Subcutaneous abdominal adipose tissue (tissue), 5 donors: Measurements from ENCODE around the gene TGM3.

Experiments
- H3K27ac ChIP-seq: one replicate; pipeline ENCODE4 v1.7.0; 2013; ENCODE audit warnings: low read depth, mild to moderate bottlenecking, inconsistent platforms, low read length, moderate library complexity
- H3K27me3 ChIP-seq, 5 donors: one replicate each; pipeline ENCODE4 v1.7.0; 2013; ENCODE audit warnings: low read length in 5 of 5, inconsistent platforms in 1 of 5; ENCODE audit not compliant: control insufficient read depth in 5 of 5, insufficient read depth in 4 of 5
- H3K36me3 ChIP-seq, 5 donors: one replicate each; pipeline ENCODE4 v1.7.0; 2013; ENCODE audit warnings: low read length in 5 of 5; ENCODE audit not compliant: control insufficient read depth in 5 of 5, insufficient read depth in 5 of 5
- H3K4me1 ChIP-seq, 5 donors: one replicate each; pipeline ENCODE4 v1.7.0; 2013; ENCODE audit warnings: low read length in 5 of 5, mild to moderate bottlenecking in 3 of 5, moderate library complexity in 1 of 5; ENCODE audit not compliant: control insufficient read depth in 5 of 5, insufficient read depth in 5 of 5
- H3K4me3 ChIP-seq, 5 donors: one replicate each; pipeline ENCODE4 v1.7.0; 2013; ENCODE audit warnings: low read length in 5 of 5, low read depth in 1 of 5
- H3K9ac ChIP-seq, 5 donors: one replicate each; pipeline ENCODE4 v1.7.0; 2013; ENCODE audit warnings: low read length in 5 of 5, mild to moderate bottlenecking in 4 of 5, moderate library complexity in 3 of 5
- H3K9me3 ChIP-seq, 5 donors: one replicate each; pipeline ENCODE4 v1.7.0; 2013; ENCODE audit warnings: low read length in 5 of 5; ENCODE audit not compliant: control insufficient read depth in 5 of 5
- donor health status: healthy.
- donor health status: healthy.
- donor health status: healthy.
- donor health status: healthy.
- donor health status: healthy.

The TGM3 gene

DNA sequence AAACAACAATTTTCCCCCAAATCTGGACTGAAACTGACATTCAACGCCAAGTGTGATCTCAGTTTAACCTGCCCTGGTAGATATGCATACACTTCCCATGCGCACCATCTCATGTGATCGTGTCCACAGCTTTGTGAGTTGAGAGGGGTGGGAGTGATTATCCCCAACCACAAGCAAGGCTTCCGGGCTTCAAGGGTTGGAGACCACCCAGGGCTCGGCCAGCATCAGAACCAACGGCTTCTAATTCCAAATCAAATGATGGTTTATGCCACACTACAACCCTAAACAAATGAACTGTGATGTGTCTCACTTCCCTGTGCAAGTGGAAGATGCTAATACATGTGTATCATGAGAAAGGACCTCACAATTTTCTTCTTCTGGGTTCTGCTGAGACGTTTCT, 515 bp upstream of the TGM3 start:
- Histone ChIP-seq H3K27ac (no peak overlapping the region), H3K27me3 (no peaks in the 10 kb centered on the region), H3K4me3 (no peak overlapping the region), H3K4me1 (peaks cover 0 to 61% (median 22%) of the 10 kb centered on the region in 5 donors), H3K36me3 (no peaks in the 10 kb centered on the region), H3K9ac (no peak overlapping the region), H3K9me3 (no peaks in the 10 kb centered on the region)

DNA sequence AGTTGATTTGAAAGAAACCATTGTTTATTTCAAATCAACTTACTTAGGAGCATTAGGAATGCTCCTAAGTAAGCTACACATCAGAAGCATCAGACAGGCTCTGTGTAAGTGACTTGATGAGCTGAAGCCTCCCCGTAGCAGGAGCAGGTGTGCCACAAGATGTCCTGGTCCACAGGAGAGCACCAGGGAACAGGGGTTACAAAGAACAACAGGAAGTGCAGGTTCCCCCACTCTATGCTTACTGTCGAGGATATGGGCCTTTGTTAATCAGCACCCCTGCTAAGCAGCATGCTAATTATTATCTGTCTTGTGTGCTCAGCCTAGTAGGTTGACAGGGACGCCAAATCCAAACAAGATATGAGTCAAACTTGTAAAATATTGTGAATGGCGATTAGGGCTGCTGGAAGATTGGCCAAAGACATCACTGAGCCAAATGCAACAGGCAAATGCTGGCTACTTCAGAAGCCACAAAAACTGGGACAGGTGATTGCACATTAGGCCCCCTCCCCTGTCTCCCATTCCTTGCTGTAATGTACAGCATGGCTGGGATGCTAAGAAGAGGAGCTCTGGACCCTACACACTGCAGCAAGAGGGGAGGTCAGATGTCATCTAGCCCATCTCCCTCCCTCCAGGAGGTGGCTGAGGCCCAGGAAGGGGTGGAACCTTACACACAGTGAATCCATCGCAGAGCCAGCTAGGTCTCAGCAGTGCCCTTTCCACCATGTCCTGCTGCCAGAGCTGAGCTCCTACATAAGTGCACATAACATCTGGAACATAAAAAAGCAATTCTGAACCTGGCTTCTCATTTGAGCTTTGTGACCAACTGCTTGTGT, 939 bp downstream of the TGM3 start:
- H3K27ac ChIP-seq: no peak overlapping the region
- H3K27me3 ChIP-seq: no peaks in the 10 kb centered on the region
- H3K9ac ChIP-seq: no peak overlapping the region
- no peaks in the 10 kb centered on the region for H3K36me3 ChIP-seq
- H3K4me3 ChIP-seq: no peak overlapping the region
- H3K9me3 ChIP-seq: no peaks in the 10 kb centered on the region
- H3K4me1 ChIP-seq: peaks cover 0 to 68% (median 33%) of the 10 kb centered on the region in 5 donors

DNA sequence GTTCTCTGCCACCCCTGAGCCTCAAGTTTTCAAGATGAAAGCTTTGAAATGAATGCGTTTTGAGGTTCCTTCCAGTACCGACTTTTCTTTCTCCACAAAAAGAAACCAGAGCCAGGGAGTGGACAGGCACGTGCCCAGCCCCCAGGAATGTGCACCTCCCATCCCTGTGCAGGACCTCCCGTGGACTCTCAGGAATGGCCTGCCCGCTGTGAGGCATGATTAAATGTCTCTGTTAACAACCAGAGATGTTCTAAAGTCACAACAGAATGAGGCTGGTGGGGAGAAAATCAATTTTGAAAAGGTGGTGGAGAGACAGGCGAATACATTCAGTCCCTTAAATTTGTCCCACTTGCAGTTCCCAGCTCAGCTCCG, 1.5 kb downstream of the TGM3 start:
- no peaks in the 10 kb centered on the region for H3K9me3 ChIP-seq
- H3K36me3 ChIP-seq: no peaks in the 10 kb centered on the region
- no peaks in the 10 kb centered on the region for H3K27me3 ChIP-seq
- H3K27ac ChIP-seq: no peak overlapping the region
- H3K4me1 ChIP-seq: peaks cover 0 to 64% (median 36%) of the 10 kb centered on the region in 5 donors
- H3K9ac ChIP-seq: no peak overlapping the region
- no peak overlapping the region for H3K4me3 ChIP-seq

DNA sequence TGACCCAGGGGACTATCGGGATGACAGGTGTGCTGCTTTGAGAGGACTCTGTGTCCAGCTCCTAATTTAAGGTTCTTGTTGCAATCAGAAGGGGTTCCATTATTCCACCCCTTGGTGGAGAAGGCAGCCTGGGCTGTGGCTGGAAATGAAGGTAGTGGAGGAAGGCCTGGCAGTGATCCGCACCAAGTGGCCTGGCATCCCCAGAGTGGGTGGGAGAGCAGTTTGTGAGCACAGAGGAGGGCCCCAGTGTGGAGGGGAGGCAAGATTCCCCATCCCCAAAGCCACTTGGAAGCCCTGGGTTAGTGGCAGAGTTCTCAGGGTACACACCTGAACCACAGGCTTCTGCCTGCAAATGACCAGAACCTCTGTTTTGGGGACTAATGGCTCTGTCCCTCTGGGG, 2.3 kb downstream of the TGM3 start:
- no peaks in the 10 kb centered on the region for H3K27me3 ChIP-seq
- no peak overlapping the region for H3K9ac ChIP-seq
- H3K36me3 ChIP-seq: no peaks in the 10 kb centered on the region
- H3K4me3 ChIP-seq: no peak overlapping the region
- no peaks in the 10 kb centered on the region for H3K9me3 ChIP-seq
- H3K27ac ChIP-seq: no peak overlapping the region
- peaks cover 0 to 57% (median 29%) of the 10 kb centered on the region in 5 donors for H3K4me1 ChIP-seq

DNA sequence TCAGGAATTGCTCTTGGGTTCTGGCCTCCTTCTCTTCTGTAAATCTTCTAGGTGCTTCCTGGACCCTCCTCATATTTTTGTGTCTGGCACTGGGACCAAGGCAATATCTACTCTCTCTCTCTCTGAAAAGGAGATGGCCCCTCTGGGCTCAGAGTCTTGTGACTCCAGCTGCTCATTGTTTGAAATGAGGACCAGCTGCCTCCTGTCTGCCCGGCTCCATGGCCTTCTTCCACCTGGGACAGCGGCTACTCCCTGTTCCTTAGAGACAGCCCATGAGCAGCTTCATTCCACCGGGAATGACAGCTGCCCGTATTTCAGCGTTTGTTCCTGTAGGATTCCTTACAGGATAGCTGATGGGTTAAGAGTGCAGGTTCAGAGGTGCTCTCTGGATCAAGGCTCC, 2.9 kb downstream of the TGM3 start:
- no peaks in the 10 kb centered on the region for H3K9me3 ChIP-seq
- no peak overlapping the region for H3K27ac ChIP-seq
- peaks cover 0 to 54% (median 29%) of the 10 kb centered on the region in 5 donors for H3K4me1 ChIP-seq
- H3K4me3 ChIP-seq: no peak overlapping the region
- H3K9ac ChIP-seq: no peak overlapping the region
- no peaks in the 10 kb centered on the region for H3K27me3 ChIP-seq
- no peaks in the 10 kb centered on the region for H3K36me3 ChIP-seq

DNA sequence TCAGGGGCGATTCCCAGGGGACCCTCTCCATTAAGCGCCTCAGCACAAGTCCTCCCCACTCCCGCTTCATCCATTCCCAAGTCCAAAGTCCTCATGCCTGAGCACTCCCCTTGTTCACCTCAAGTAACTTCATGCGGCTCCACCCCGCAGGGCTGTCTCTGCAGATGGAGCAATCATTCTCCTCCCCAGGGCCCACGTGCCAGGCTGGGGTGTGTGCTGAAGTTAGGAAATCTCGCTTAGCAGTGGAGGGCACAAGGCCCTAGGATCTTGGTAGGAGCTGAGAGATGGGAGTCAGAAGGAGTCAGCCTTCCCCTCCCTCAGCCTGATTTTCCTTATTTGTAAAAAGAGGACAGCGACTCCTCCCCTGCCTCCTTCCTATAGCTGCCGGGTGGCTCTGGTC, 3.5 kb downstream of the TGM3 start:
- Histone ChIP-seq H3K27me3 (no peaks in the 10 kb centered on the region), H3K9me3 (no peaks in the 10 kb centered on the region), H3K4me3 (no peak overlapping the region), H3K4me1 (peaks cover 0 to 48% (median 29%) of the 10 kb centered on the region in 5 donors), H3K9ac (no peak overlapping the region), H3K27ac (peak overlapping the region; percentile 84), H3K36me3 (no peaks in the 10 kb centered on the region)

DNA sequence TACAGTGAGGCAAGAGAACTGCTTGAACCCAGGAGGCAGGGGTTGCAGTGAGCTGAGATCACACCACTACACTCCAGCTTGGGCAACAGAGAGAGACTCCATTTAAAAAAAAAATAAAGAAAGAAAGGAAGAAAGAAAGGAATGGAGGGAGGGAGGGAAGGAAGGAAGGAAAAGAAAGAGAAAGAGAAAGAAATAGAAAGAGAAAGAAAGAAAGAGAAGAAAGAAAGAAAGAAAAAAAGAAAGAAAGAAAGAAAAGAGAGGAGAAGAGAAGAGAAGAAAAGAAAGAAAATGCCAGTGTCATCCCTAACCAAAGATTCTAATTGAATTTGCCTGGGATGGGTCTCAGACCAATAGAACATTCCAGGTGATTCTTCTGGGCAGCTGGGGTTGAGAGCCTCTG, 4.2 kb downstream of the TGM3 start:
- no peaks in the 10 kb centered on the region for H3K36me3 ChIP-seq
- H3K27ac ChIP-seq: peak overlapping the region; percentile 84
- peaks cover 0 to 47% (median 29%) of the 10 kb centered on the region in 5 donors for H3K4me1 ChIP-seq
- H3K9me3 ChIP-seq: no peaks in the 10 kb centered on the region
- H3K27me3 ChIP-seq: no peaks in the 10 kb centered on the region
- no peak overlapping the region for H3K4me3 ChIP-seq
- H3K9ac ChIP-seq: peak overlapping the region in 1 of 5 donors; percentile 6

DNA sequence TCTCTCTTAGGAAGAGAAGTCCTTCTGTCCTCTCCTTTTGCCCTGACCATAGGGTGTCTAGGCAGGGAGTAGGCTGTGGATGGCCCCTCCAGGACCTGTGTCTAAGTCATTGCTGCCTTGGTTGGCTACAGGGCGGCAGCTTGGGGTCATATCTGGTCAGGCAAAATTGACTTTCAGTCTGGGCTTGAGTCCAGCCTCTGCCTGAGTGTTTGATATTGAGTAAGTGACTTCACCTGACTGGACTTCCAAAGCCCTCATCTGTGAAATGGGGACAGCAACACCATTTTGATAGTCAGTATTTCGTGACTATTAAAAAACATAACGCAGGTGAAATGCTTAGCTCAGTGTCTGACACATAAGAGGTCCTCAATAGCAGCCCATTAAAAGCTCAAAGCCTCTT, 4.6 kb downstream of the TGM3 start:
- Histone ChIP-seq H3K4me3 (no peak overlapping the region), H3K36me3 (no peaks in the 10 kb centered on the region), H3K4me1 (peaks cover 0 to 47% (median 29%) of the 10 kb centered on the region in 5 donors), H3K9ac (peak overlapping the region in 1 of 5 donors; percentile 6), H3K9me3 (no peaks in the 10 kb centered on the region), H3K27me3 (no peaks in the 10 kb centered on the region), H3K27ac (peak overlapping the region; percentile 84)

DNA sequence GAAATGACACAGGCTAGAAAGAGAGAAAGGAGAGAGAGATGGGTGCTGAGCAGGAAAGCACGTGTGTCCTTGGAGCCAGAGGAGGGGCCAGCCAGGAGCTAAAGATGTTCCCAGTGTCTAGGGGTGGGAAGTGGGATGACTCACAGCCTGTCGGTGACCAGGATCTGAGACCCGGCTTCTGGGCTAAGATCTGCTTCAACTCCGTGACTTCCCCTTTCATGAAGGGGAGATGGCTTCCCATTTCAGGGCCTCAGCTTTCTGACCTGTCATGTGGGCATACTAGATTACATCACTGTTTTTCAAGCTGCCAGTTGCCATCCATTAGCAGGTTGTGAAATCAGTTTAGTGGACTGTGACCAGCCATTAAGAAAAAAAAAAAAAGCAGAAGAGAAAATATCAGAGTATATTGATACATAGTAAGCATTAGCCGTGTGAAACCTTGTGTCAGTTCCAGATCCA, 5.4 kb downstream of the TGM3 start:
- Histone ChIP-seq H3K9me3 (no peaks in the 10 kb centered on the region), H3K36me3 (no peaks in the 10 kb centered on the region), H3K4me1 (peaks cover 0 to 41% (median 26%) of the 10 kb centered on the region in 5 donors), H3K27me3 (no peaks in the 10 kb centered on the region), H3K9ac (peak overlapping the region in 1 of 5 donors; percentile 6), H3K4me3 (no peak overlapping the region), H3K27ac (peak overlapping the region; percentile 84)

DNA sequence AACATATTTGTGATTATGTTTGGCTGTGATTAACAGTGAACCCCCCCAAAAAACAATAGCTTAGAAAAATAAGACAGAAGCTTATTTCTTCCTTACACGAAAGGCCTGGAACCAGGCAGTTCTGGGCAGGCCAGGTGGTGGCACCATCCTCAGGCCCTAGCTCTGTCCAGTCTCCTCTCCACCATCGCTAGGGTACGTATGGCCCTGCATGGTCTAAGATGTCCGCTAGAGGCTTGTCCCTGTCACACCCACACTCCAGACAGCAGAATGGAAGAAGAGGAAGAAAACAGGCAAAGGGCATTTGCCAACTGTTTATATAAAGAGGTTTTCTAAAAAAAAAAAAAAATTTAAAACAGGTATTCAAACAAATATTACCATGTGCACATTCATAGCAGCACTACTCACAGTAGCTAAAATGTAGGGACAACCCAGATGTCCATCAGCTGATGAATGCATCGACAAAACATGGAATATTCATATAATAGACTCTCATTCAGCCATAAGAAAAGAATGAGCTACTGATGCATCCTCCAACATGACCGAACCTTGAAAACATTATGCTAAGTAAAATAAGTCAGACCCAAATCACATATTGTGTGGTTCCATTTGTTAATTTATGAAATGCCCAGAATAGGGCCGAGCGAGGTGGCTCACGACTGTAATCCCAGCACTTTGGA, 6.7 kb downstream of the TGM3 start:
- no peaks in the 10 kb centered on the region for H3K36me3 ChIP-seq
- no peak overlapping the region for H3K27ac ChIP-seq
- no peaks in the 10 kb centered on the region for H3K27me3 ChIP-seq
- peaks cover 0 to 31% (median 20%) of the 10 kb centered on the region in 5 donors for H3K4me1 ChIP-seq
- no peaks in the 10 kb centered on the region for H3K9me3 ChIP-seq
- no peak overlapping the region for H3K9ac ChIP-seq
- no peak overlapping the region for H3K4me3 ChIP-seq
